SJSA1 (cell line): ENCODE results near the gene CCDC50. TPM values are rescaled to one million over a fixed set of nuclear protein-coding genes. Genes with fewer than 3 reads are reported as not detected.

Source experiments
- DNase-seq, 2 experiments: peaks; one replicate each; pipeline ENCODE4 v3.0.0-alpha.2; 2015 to 2020; ENCODE audit warnings: low spot score in 2 of 2, low read depth in 1 of 2
- H3K27ac ChIP-seq: fragments of 250-450 bp; sonication (Bioruptor Pico); 2 replicates; pipeline ENCODE4 v1.5.1; 2020; ENCODE audit warnings: mild to moderate bottlenecking, moderate library complexity
- H3K27me3 ChIP-seq: fragments of 250-450 bp; sonication (Bioruptor Pico); replicated peaks from 2 replicates; pipeline ENCODE4 v1.5.1; 2020; ENCODE audit warnings: mild to moderate bottlenecking, moderate library complexity
- H3K36me3 ChIP-seq: fragments of 250-450 bp; sonication (Bioruptor Pico); 2 replicates; pipeline ENCODE4 v1.5.1; 2020; ENCODE audit warnings: mild to moderate bottlenecking
- H3K4me1 ChIP-seq: fragments of 250-450 bp; sonication (Bioruptor Pico); replicated peaks from 2 replicates; pipeline ENCODE4 v1.6.1; 2021; ENCODE audit warnings: mild to moderate bottlenecking
- H3K4me3 ChIP-seq: fragments of 250-450 bp; sonication (Bioruptor Pico); 2 replicates; pipeline ENCODE4 v1.5.1; 2020; ENCODE audit warnings: mild to moderate bottlenecking
- H3K9me3 ChIP-seq: fragments of 250-450 bp; sonication (Bioruptor Pico); replicated peaks from 2 replicates; pipeline ENCODE4 v1.5.1; 2020; ENCODE audit warnings: mild to moderate bottlenecking
- total RNA-seq: library from RNA; depleted of rRNA; stranded (reverse); fragments of >200 nt; shearing (Covaris generic); gene quantifications from 2 replicates; pipeline ENCODE4 v1.2.3, GENCODE V29; 2014; rRNA removed

CCDC50 gene
- total RNA-seq, 1 experiment from 2014 or later: 132 TPM

- Histone ChIP-seq H3K27ac (no peak overlapping the region), H3K27me3 (no peaks in the 10 kb centered on the region), H3K36me3 (no peaks in the 10 kb centered on the region), H3K9me3 (no peaks in the 10 kb centered on the region), H3K4me1 (no peaks in the 10 kb centered on the region), H3K4me3 (no peak overlapping the region)
- DNase-seq: no peak
Observed at GRCh38 chr3:191438150-191438814, 109.1 kb downstream of the CCDC50 start.

GRCh38 chr3:191440532-191440931 lies 111.3 kb downstream of the CCDC50 start:
- Histone ChIP-seq H3K4me1 (no peaks in the 10 kb centered on the region), H3K36me3 (no peaks in the 10 kb centered on the region), H3K9me3 (no peaks in the 10 kb centered on the region), H3K27me3 (no peaks in the 10 kb centered on the region), H3K4me3 (no peak overlapping the region), H3K27ac (no peak overlapping the region)
- no peak for DNase-seq

DNA sequence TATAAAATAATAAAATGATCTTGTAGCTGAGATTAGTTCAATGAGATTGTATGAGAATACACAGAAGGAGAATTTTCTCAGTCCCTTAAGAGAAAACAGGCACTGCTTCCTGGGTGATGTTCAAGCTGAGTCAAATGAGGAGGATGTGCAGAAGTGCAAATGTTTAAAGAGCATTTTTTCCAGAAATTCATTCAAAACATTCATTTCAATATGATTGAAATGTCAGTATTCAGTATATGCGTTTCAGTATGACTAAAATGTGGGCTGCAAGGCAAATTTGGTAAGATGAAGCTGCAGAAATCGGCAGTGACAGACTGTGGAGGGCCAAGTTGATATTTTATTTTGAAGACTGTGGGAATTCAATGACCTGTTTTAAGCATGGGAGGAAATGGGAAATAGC lies 112.5 kb downstream of the CCDC50 start:
- no peaks in the 10 kb centered on the region for H3K27me3 ChIP-seq
- DNase-seq: no peak
- H3K27ac ChIP-seq: no peak overlapping the region
- H3K4me1 ChIP-seq: no peaks in the 10 kb centered on the region
- H3K4me3 ChIP-seq: no peak overlapping the region
- H3K36me3 ChIP-seq: no peaks in the 10 kb centered on the region
- H3K9me3 ChIP-seq: no peaks in the 10 kb centered on the region

- no peaks in the 10 kb centered on the region for H3K9me3 ChIP-seq
- H3K4me1 ChIP-seq: no peaks in the 10 kb centered on the region
- no peak overlapping the region for H3K4me3 ChIP-seq
- H3K27me3 ChIP-seq: no peaks in the 10 kb centered on the region
- no peak for DNase-seq
- H3K36me3 ChIP-seq: no peaks in the 10 kb centered on the region
- H3K27ac ChIP-seq: no peak overlapping the region
Observed at GRCh38 chr3:191444569-191444968, 115.4 kb downstream of the CCDC50 start.

Other genes with a start within 250 kb of the CCDC50 start
- not detected in 2 replicates for gene OSTN, start 130.2 kb upstream of the CCDC50 start, total RNA-seq
- 0.76 TPM in 1 of 2 replicates, not detected in the other for gene UTS2B, start 1.1 kb downstream of the CCDC50 start, total RNA-seq
- gene PYDC2, start 131.8 kb downstream of the CCDC50 start, total RNA-seq: not detected in 2 replicates